Adipocyte (in vitro differentiated cells): ENCODE measurements around the gene ABCD1.

Experiments used
- DNase-seq: peaks from one replicate; pipeline ENCODE4 v3.0.0-alpha.2; 2015; ENCODE audit warnings: low read depth
- H3K27me3 ChIP-seq: replicated peaks from 2 replicates; pipeline ENCODE4 v1.7.0; 2013; ENCODE audit warnings: mild to moderate bottlenecking, low read length, moderate library complexity; ENCODE audit not compliant: control insufficient read depth, insufficient read depth
- H3K36me3 ChIP-seq: 2 replicates; pipeline ENCODE4 v1.7.0; 2013; ENCODE audit warnings: low read length, mild to moderate bottlenecking, moderate library complexity; ENCODE audit not compliant: control insufficient read depth, insufficient read depth, severe bottlenecking
- H3K4me1 ChIP-seq: 2 replicates; pipeline ENCODE4 v1.7.0; 2013; ENCODE audit warnings: mild to moderate bottlenecking, low read length, moderate library complexity; ENCODE audit not compliant: control insufficient read depth, insufficient read depth
- H3K4me3 ChIP-seq: 2 replicates; pipeline ENCODE4 v1.7.0; 2013; ENCODE audit warnings: mild to moderate bottlenecking, low read length, moderate library complexity
- H3K9ac ChIP-seq: 2 replicates; pipeline ENCODE4 v1.7.0; 2013; ENCODE audit warnings: mild to moderate bottlenecking, low read length, moderate library complexity
- H3K9me3 ChIP-seq: 2 replicates; pipeline ENCODE4 v1.7.0; 2013; ENCODE audit warnings: mild to moderate bottlenecking, low read length, moderate library complexity; ENCODE audit not compliant: control insufficient read depth

ABCD1 gene

DNA sequence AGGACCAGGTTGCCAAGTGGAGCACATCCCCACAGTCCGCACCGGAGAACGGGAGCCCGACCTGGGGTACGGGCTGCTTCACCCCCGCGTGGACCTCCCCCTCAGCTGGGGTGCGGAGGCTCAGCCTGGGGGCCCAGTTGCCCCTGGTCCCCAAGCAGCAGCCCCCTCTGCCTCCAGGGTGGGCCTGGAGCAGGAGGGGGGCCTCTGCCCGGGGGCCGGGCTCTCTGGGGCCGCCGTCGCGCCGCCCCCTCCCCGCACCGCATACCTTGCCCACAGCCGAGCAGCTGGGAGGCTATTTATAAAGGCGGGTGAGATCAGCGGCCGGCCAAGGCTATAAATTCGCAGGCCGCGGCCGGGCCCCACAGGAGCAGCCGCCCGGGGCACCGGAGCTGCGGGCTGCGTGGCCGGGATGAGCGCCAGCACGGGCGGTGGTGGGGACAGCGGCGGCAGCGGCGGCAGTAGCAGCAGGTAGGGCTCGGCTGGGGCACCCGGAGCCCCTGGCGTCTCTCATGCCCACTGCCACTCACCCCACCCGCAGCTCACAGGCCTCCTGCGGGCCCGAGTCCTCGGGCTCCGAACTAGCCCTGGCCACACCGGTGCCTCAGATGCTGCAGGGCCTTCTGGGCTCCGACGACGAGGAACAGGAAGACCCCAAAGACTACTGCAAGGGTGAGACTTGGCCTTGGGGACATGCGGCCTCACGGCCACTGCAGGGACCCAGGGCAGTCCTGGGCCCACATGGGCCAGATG, 56.2 kb downstream of the ABCD1 start, which contains the start of gene SRPK3:
Gene SRPK3 (plus strand): TSS at position 364 of the 750 bp plus-strand sequence. CDS start 46 bp downstream, at position 410.
- H3K4me1 ChIP-seq: peaks cover 3% of the 10 kb centered on the region
- peak; percentile 37 for DNase-seq

DNA sequence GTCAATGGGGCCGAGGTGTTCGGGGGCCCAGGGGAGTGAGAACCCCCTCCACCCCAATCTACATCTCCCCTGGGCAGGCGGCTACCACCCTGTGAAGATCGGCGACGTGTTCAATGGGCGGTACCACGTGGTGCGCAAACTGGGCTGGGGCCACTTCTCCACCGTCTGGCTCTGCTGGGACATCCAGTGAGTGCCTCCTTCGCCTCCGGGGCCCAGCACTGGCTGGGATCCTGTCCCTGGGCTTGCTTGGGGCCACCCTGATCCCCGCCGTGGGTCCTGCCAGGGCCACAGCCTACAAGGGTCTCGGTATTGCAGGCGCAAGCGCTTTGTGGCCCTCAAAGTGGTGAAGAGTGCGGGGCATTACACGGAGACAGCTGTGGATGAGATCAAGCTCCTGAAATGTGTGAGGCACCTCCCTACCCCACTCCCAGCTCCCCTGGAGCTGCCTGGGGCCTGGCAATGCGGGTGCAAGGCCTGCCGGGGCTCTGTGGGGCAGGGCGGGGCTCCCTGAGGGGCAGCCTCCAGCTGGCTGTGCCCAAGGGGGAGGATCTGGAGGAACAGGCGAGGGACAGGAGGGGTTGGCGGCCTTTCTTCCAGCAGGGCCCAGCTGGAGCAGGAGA, 56.9 kb downstream of the ABCD1 start:
- H3K36me3 ChIP-seq: peaks cover 24% of the 10 kb centered on the region
- DNase-seq: no peak
- no peaks in the 10 kb centered on the region for H3K27me3 ChIP-seq
- no peak overlapping the region for H3K4me3 ChIP-seq
- no peak overlapping the region for H3K9ac ChIP-seq
- no peaks in the 10 kb centered on the region for H3K9me3 ChIP-seq
- H3K4me1 ChIP-seq: peaks cover 3% of the 10 kb centered on the region

More for the DNA sequence above, 56.2 kb downstream of the ABCD1 start, which contains the start of gene SRPK3:
- H3K27me3 ChIP-seq: no peaks in the 10 kb centered on the region
- no peak within 1 kb of the TSS for H3K4me3 ChIP-seq
- peaks cover 17% of the 10 kb centered on the region for H3K36me3 ChIP-seq
- H3K9ac ChIP-seq: no peak within 1 kb of the TSS
- H3K9me3 ChIP-seq: no peaks in the 10 kb centered on the region

DNA sequence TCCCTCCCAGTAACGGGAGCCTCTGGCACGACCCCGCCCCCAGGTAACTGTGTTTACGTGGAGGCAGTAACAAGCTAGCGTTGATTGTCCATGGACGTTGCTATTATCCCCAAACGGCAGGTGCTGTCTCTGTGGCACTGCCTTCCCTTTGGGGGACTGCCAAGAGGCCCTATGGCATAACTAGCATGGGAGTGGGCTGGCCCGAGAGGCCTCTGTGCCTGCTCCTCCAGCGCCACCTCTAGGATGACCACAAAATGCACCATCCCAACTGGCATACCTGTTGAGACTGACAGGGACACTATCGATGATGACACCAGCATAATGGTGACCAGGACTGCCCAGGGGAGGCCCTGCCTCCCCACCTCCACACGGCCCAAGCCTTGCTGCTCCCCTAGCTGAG, 57.7 kb downstream of the ABCD1 start:
- Histone ChIP-seq H3K9me3 (no peaks in the 10 kb centered on the region), H3K9ac (no peak overlapping the region), H3K4me3 (no peak overlapping the region), H3K27me3 (no peaks in the 10 kb centered on the region), H3K36me3 (peaks cover 25% of the 10 kb centered on the region), H3K4me1 (peaks cover 3% of the 10 kb centered on the region)
- no peak for DNase-seq

DNA sequence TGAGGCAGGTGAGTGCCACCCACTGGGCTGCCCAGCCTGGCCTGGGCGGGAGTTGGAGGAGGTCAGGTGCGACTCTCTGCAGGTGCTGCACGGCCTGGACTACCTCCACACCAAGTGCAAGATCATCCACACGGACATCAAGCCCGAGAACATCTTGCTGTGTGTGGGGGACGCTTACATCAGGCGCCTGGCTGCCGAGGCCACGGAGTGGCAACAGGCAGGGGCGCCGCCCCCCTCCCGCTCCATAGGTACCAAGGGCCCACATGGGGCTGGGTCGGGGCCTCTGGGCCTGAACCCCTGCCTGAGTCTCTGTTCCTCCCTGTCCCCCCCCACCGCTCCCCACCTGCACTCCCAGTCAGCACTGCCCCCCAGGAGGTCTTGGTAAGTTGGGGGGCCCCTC, 58.2 kb downstream of the ABCD1 start:
- H3K27me3 ChIP-seq: no peaks in the 10 kb centered on the region
- peaks cover 3% of the 10 kb centered on the region for H3K4me1 ChIP-seq
- H3K9me3 ChIP-seq: no peaks in the 10 kb centered on the region
- peaks cover 21% of the 10 kb centered on the region for H3K36me3 ChIP-seq
- H3K9ac ChIP-seq: no peak overlapping the region
- H3K4me3 ChIP-seq: no peak overlapping the region
- DNase-seq: no peak

DNA sequence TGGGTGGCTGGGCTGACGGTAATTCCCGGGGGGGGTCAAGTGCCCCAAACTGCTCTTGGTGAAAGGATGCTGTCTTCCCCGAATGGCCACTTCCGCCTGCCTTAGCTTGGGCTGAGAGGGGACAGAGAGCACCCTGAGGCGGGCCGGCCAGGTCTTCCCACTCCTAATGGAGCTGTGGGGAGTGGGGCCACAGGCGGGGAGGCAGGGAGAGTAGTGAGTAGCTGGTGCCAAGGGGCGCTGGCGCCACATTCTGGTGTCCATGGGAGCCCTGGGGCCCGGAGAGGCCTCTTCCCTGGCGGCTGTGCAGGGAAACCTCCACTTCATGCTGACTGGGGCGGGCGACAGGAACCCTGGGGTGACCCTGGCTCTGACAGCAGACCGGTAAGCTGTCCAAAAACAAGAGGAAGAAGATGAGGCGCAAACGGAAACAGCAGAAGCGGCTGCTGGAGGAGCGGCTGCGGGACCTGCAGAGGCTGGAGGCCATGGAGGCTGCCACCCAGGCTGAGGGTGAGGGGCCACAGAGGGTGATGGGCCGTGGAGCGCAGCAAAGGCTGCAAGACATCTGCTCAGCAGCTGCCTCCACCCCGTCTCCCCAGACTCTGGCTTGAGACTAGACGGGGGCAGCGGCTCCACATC, 58.8 kb downstream of the ABCD1 start:
- no peak for DNase-seq
- H3K9me3 ChIP-seq: no peaks in the 10 kb centered on the region
- no peaks in the 10 kb centered on the region for H3K27me3 ChIP-seq
- no peak overlapping the region for H3K4me3 ChIP-seq
- H3K4me1 ChIP-seq: peaks cover 3% of the 10 kb centered on the region
- H3K9ac ChIP-seq: no peak overlapping the region
- peaks cover 15% of the 10 kb centered on the region for H3K36me3 ChIP-seq

DNA sequence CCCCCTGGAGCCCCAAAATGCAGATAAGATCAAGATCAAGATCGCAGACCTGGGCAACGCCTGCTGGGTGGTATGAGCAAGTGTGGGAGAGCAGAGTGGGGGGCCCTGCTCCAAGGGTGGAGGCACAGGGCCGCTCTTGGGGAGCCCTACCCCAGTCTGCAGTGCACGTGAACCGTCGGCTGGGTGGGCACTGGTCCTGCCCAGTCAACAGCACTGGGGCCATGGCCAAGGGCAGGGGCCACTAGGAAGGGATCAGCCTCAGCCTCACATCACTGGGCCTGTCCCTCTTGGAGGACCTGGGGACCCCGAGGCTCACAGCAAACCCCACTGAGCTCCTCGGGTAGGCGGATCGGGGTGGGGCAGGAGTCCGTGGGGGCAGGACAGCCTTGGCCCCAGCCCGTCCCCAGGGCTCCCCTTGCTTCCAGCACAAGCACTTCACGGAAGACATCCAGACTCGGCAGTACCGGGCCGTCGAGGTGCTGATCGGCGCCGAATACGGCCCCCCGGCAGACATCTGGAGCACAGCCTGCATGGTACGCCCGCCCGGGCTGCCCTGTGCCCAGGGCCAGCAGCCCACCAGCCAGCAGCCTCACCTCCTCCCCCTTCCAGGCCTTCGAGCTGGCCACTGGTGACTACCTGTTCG, 59.8 kb downstream of the ABCD1 start:
- H3K4me3 ChIP-seq: no peak overlapping the region

DNA sequence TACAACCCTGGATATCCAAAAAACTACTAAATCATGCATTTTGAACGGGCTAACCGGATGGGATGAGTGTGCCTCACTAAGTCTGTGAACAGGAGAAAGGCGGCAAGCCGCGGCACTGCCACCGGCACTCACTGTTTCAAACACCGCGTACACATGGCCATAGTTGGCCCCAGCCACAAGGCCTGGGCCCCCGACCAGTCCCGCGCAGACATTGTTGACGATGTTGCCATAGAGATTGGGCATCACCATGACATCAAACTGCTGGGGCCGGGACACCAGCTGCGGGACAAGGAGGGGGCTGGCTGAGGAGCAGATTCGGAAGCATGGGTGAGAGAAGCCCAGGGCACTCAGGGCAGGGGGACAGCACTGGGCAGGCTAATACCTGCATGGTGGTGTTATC, 62.0 kb downstream of the ABCD1 start:
- Histone ChIP-seq H3K36me3 (peaks cover 20% of the 10 kb centered on the region), H3K9me3 (no peaks in the 10 kb centered on the region), H3K4me3 (no peak overlapping the region), H3K4me1 (no peaks in the 10 kb centered on the region), H3K27me3 (no peaks in the 10 kb centered on the region), H3K9ac (no peak overlapping the region)
- no peak for DNase-seq

More for the DNA sequence above, 59.8 kb downstream of the ABCD1 start:
- peaks cover 3% of the 10 kb centered on the region for H3K4me1 ChIP-seq
- H3K9me3 ChIP-seq: no peaks in the 10 kb centered on the region
- peaks cover 16% of the 10 kb centered on the region for H3K36me3 ChIP-seq
- no peak overlapping the region for H3K9ac ChIP-seq
- DNase-seq: no peak
- H3K27me3 ChIP-seq: no peaks in the 10 kb centered on the region

DNA sequence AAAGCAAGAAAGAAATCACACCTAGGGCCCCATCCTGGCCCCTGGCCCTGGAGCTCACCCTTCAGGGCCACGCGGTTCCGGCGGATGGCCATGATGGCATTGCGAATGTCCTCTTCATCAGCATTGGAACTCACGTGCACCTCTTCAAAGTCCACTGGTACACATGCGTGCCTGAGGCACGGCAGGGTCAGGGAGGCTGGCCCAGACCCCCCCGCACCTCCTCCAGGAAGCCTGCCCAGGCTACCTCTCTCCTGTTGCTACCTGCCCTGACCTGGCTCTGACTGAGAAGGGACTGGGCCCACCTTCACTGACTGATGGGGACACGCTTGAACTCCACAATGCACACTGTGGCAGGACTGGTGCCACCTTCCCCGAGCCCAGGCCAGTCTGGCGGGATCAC, 65.0 kb downstream of the ABCD1 start:
- H3K4me1 ChIP-seq: peaks cover 7% of the 10 kb centered on the region
- no peak overlapping the region for H3K4me3 ChIP-seq
- H3K9me3 ChIP-seq: no peaks in the 10 kb centered on the region
- H3K27me3 ChIP-seq: no peaks in the 10 kb centered on the region
- peaks cover 20% of the 10 kb centered on the region for H3K36me3 ChIP-seq
- no peak overlapping the region for H3K9ac ChIP-seq
- no peak for DNase-seq

DNA sequence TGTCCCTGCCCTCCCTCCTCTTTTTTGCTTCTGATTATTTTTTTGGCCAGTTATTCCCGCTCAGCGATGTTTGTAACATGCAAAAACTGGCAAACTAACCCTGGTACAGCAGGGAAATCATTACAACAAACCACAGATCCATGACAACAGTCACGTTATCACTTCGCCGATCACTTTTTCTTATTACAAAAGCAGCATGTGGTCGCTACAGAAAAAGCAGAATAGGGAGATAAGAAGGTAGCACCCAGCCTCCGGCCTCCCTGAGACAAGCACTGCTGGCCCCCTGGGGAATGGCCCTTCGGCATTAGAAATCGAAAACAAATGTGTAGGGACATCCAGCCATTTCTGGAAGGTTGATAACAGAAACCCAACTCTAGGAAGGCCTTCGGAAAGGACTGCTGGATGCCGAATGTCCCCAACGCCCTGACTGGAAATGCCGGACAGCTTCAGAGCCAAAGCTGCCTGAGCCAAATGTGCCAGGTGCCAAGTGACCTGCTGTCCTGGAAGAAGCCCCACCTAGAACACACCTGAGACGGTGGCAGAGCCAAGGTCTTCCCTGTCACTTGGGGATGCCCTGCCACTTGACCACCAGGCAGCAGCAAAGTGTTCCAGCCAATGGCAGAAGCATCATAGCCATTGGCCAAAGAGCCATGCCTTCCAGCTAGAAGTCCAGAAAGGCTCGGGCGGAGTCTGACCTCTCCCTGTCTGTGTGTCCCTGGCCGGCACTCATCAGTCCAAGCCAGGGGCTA, 66.6 kb downstream of the ABCD1 start:
- H3K27me3 ChIP-seq: no peaks in the 10 kb centered on the region
- peaks cover 16% of the 10 kb centered on the region for H3K4me1 ChIP-seq
- peaks cover 9% of the 10 kb centered on the region for H3K36me3 ChIP-seq
- DNase-seq: no peak
- no peak overlapping the region for H3K4me3 ChIP-seq
- no peak overlapping the region for H3K9ac ChIP-seq
- no peaks in the 10 kb centered on the region for H3K9me3 ChIP-seq

DNA sequence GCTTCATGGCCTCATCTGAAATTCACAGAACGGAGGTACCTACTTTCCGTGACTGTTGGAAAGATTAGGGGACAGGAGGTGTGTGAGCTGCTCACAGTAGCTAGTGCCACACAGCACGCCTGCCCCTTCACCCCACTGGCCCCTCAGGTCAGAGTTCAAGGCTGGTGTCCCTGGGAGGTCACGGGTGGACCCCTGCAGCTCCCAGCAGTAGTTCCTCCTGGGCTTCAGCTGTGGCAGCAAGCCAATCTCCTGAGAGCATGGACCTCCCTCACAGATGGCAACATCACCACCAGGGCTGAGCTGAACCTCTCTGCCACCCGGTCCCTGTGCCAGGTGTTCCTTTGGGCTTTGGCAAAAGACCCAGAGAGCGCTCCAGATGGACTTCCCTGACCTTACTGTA, 67.7 kb downstream of the ABCD1 start:
- H3K9ac ChIP-seq: no peak overlapping the region
- peaks cover 11% of the 10 kb centered on the region for H3K36me3 ChIP-seq
- H3K27me3 ChIP-seq: no peaks in the 10 kb centered on the region
- no peak overlapping the region for H3K4me3 ChIP-seq
- peaks cover 18% of the 10 kb centered on the region for H3K4me1 ChIP-seq
- DNase-seq: no peak
- H3K9me3 ChIP-seq: peaks cover 2% of the 10 kb centered on the region
